ENCODE results near the gene OR13C5. TPM values are rescaled to one million over a fixed set of nuclear protein-coding genes. Genes with fewer than 3 reads are reported as not detected.

The OR13C5 gene
- polyA plus RNA-seq, 1 donor from 2014 or later: not detected

DNA sequence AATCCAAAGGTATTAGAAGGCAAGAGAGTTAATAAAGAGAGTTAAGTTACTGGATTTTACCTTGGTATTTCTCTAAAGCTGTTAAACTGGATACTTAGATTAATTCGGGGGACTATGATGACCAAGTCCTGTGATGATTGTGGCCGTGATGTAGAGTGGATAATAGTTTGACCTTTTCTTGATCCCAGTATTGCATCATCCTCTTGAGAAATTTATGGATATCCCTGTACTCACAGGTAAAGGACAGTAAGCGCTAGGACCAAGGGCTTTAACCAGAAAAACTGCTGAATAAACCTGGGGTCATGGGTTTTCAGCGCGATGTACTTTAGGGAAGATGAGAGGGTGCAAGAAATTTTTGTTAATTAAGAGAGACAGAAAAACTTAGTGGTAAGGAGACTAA, 21.9 kb downstream of the OR13C5 start:
- Mint-ChIP-seq H3K27ac (no peak overlapping the region), H3K27me3 (no peaks in the 10 kb centered on the region), H3K9me3 (peaks cover 0 to 8% (median 3%) of the 10 kb centered on the region in 3 donors)

DNA sequence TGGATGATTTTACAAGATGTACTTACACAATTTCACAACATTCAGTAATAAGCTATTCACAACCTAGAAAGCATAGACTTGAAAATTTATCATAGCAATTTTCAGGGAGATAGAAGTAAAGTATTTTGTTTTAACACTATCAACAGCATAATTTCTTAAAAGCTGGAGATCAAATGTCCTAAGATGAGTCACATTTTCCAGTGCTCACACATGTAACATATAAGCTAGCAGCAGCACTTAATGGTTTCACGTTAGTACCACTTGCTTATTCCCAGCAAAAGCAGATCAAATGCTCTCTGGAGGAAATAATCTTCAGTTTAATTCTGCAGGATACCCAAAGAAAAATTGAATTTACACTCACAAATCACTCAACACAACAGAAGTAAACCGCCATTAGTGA, 23.8 kb downstream of the OR13C5 start:
- Mint-ChIP-seq H3K9me3 (peaks cover 4 to 11% (median 4%) of the 10 kb centered on the region in 3 donors), H3K36me3 (no peaks in the 10 kb centered on the region), H3K27me3 (no peaks in the 10 kb centered on the region), H3K27ac (no peak overlapping the region), H3K4me3 (no peak overlapping the region), H3K4me1 (no peaks in the 10 kb centered on the region)

More for the DNA sequence above, 21.9 kb downstream of the OR13C5 start:
- no peaks in the 10 kb centered on the region for H3K36me3 Mint-ChIP-seq
- no peak overlapping the region for H3K4me3 Mint-ChIP-seq
- H3K4me1 Mint-ChIP-seq: no peaks in the 10 kb centered on the region

DNA sequence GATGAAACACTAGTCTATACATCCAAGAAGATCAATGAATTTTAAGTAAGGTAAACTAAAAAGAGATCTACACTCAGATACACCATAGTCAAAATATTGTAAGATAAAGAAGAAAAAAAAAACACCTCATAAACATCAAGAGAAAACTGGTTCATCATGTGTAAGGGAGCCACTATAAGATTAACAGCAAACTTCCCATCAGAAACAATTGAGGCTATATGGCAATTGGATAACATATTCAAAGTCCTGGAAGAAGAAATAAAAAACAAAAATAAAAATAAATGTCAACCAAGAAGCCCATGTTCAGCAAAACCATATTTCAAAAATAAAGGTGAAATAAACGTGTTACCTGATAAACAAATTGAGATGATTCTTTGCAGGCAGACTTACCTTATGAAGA, 26.6 kb downstream of the OR13C5 start:
- H3K4me3 Mint-ChIP-seq: no peak overlapping the region
- H3K9me3 Mint-ChIP-seq: peaks cover 8 to 11% (median 8%) of the 10 kb centered on the region in 3 donors
- H3K4me1 Mint-ChIP-seq: no peaks in the 10 kb centered on the region
- no peak overlapping the region for H3K27ac Mint-ChIP-seq
- no peaks in the 10 kb centered on the region for H3K36me3 Mint-ChIP-seq
- no peaks in the 10 kb centered on the region for H3K27me3 Mint-ChIP-seq

DNA sequence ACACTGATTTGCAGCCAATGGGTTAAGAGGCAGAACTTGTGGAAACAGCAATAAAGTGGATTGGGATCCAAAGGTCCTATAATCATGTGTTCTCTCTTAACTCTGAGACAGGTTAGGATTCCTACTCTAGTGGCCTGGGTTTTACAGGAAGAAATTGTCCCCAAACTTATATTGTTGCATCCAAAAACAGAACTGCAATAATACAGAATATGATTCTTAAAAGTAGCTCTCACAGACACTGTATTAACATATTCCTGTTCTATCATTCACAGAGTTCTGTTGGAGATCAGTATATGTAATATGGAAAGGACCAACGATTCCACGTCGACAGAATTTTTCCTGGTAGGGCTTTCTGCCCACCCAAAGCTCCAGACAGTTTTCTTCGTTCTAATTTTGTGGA, 30.3 kb downstream of the OR13C5 start, which contains the start of gene OR13C8:
Gene OR13C8 (plus strand): TSS at position 301 of the 400 bp plus-strand sequence. CDS start 0 bp downstream, at position 301.
- H3K27ac Mint-ChIP-seq: no peak within 1 kb of the TSS
- H3K4me1 Mint-ChIP-seq: no peaks in the 10 kb centered on the region
- no peaks in the 10 kb centered on the region for H3K36me3 Mint-ChIP-seq
- no peak within 1 kb of the TSS for H3K4me3 Mint-ChIP-seq
- H3K9me3 Mint-ChIP-seq: peaks cover 8 to 11% (median 8%) of the 10 kb centered on the region in 3 donors
- no peaks in the 10 kb centered on the region for H3K27me3 Mint-ChIP-seq

DNA sequence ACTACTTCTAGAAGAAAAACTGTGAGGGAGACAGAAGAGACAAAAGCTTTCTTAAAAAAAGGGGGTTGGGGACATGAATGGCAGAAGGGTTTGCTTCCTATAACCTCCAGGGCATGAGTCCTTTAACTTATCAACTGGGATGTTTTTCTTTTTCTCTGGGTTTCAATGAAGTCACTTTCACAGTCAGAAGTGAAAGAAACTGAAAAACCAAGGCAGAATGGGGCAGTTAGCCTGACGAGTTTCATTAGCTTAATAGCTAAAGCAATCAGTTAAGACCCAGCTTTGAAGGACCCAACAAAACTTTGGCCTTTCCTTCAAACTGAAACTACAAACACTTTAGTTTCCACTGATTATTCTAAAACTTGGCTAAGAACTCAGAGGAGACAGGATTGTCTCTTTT, 34.9 kb downstream of the OR13C5 start:
- Mint-ChIP-seq H3K4me3 (no peak overlapping the region), H3K9me3 (peaks cover 3 to 6% (median 3%) of the 10 kb centered on the region in 3 donors), H3K4me1 (no peaks in the 10 kb centered on the region), H3K36me3 (no peaks in the 10 kb centered on the region), H3K27ac (no peak overlapping the region), H3K27me3 (no peaks in the 10 kb centered on the region)

DNA sequence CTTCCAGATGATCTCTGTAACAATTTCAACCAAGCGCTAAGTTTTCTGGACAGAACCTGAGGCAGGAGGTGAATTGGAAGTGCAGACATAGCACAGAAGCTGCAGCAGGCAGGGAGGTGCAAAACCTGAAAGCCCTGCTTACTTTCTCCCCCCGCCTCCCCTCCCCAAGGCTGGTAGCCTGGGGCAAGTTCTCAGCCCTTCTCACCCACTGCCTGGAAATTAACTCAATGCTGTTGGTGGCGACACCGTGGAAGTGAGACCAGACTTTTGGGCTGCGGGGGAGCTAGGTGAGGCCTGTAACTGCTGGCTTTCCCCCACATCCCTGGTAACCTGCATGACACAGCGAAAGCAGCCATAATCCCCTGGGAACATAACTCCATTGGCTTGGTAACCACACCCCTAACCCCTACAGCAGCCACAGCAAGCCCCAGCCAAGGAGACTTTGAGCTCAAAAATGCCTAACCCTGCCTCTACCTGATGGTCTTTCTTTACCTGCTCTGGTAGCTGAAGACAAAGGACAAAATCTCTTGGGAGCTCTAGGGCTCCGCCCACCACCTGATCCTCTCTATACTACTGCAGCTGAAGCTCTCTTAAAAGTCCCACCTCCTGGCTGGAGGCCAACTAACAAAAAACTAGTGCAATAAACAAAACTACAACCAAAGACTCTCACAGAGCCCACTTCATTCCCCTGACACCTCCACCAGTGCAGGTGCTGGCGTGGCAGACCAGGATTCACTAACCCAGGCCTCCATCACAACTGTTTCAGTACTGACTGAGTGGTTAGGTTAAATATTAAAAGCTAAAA, 42.2 kb downstream of the OR13C5 start:
- Mint-ChIP-seq H3K27me3 (no peaks in the 10 kb centered on the region), H3K9me3 (peaks cover 0 to 15% (median 9%) of the 10 kb centered on the region in 3 donors), H3K36me3 (no peaks in the 10 kb centered on the region), H3K4me1 (no peaks in the 10 kb centered on the region), H3K27ac (no peak overlapping the region), H3K4me3 (no peak overlapping the region)

DNA sequence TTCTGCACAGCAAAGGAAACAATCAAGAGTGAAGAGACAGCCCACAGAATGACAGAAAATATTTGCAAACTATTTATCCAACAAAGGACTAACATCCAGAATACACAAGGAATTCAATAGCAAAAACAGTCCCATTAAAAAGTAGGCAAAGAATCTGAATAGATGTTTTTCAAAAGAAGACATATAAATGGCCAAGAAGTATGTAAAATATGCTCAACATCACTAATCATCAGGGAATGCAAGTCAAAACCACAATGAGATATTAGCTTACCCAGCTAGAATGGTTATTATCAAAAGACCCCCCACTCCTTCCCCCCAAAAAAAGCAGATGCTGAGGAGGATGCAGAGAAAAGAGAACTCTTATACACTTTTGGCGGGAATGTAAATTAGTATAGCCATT, 43.7 kb downstream of the OR13C5 start:
- H3K27me3 Mint-ChIP-seq: no peaks in the 10 kb centered on the region
- no peaks in the 10 kb centered on the region for H3K36me3 Mint-ChIP-seq
- H3K4me1 Mint-ChIP-seq: no peaks in the 10 kb centered on the region
- H3K4me3 Mint-ChIP-seq: no peak overlapping the region
- no peak overlapping the region for H3K27ac Mint-ChIP-seq
- peaks cover 0 to 15% (median 9%) of the 10 kb centered on the region in 3 donors for H3K9me3 Mint-ChIP-seq

DNA sequence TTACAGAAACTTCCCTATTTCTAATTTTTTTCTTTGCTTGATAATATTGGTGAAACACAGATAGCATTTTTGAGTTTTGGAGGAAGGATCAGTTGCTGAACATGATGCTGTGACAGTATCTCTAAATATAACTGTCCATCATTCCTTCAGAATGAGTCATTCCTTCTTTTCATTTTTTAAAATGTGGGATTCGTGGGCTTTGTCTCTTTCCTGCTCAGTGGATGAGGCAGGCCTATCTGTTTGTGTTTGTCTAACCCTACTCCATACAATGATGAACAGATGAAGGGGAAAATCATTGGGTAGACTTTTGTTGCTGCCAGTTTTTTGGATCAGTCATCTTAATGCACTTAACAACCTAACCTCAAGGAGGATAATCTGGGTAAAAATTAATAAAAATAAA, 46.0 kb downstream of the OR13C5 start:
- Mint-ChIP-seq H3K9me3 (peaks cover 0 to 6% (median 5%) of the 10 kb centered on the region in 3 donors), H3K27me3 (no peaks in the 10 kb centered on the region), H3K27ac (no peak overlapping the region), H3K4me1 (no peaks in the 10 kb centered on the region), H3K36me3 (no peaks in the 10 kb centered on the region), H3K4me3 (no peak overlapping the region)

Other genes starting within 250 kb of the OR13C5 start
- gene OR13F1, start 95.2 kb downstream of the OR13C5 start, polyA plus RNA-seq: not detected
- not detected for gene OR13C4, start 72.2 kb downstream of the OR13C5 start, polyA plus RNA-seq
- not detected for gene OR13C3, start 62.6 kb downstream of the OR13C5 start, polyA plus RNA-seq
- gene OR13C8, start 30.2 kb downstream of the OR13C5 start, polyA plus RNA-seq: not detected
- gene OR13C2, start 6.2 kb upstream of the OR13C5 start, polyA plus RNA-seq: not detected
- not detected for gene OR13C9, start 18.8 kb upstream of the OR13C5 start, polyA plus RNA-seq
- not detected for gene OR13D1, start 95.1 kb upstream of the OR13C5 start, polyA plus RNA-seq
- 22.9 TPM for gene NIPSNAP3A, start 148.3 kb upstream of the OR13C5 start, polyA plus RNA-seq
- 9.0 TPM for gene NIPSNAP3B, start 164.7 kb upstream of the OR13C5 start, polyA plus RNA-seq